ENCODE results near the gene TRIM63. TPM values are rescaled to one million over a fixed set of nuclear protein-coding genes. Genes with fewer than 3 reads are reported as not detected.

The TRIM63 gene
- total and polyA plus RNA-seq, 9 of the 15 experiments (the other 6 are each of a cell fraction or from before 2014, with no cell fraction given), result 0.08 to 0.57 (median 0.36) TPM

DNA sequence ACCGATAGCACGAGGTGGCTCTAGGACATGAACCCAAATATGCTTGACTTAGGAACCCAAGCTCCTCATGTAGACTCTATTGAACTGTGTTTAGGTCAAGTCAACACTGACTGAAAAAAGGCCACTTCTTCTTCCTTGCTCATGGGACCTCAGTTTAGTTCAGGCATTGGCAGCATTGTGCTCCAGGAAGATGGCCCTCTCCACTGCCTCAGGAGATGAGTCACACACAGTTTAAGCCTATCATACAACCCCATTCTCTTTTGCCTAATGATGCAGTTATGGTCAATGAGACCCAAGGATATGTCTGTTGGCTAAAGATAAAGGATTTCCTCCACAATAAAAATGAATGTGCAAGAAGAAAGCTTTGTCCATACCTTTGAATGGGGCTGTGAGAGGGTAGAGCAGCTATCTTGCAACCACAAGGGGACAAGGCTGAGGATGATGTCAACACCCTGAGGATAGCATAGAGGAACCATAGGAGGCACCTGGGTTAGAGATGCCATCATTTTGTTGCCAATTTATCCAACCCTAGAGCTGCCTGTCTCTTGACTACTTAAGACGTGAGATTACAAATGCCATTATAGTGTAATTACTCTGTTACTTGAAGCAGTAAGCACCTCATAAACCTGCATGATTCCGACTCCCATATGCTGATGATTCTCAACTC is 3.0 kb upstream of the TRIM63 start (continued):
- no peak for TF ChIP-seq ESRRB (CRISPR knock-in tag; IDR thresholded peaks at IDR 0.05; ENCODE audit: borderline replicate concordance)
- TF ChIP-seq PHTF2 (CRISPR knock-in tag; IDR thresholded peaks at IDR 0.05), result no peak
- TF ChIP-seq NR3C1 (CRISPR knock-in tag; IDR thresholded peaks at IDR 0.05), result no peak
- TF ChIP-seq, protein P1, sequence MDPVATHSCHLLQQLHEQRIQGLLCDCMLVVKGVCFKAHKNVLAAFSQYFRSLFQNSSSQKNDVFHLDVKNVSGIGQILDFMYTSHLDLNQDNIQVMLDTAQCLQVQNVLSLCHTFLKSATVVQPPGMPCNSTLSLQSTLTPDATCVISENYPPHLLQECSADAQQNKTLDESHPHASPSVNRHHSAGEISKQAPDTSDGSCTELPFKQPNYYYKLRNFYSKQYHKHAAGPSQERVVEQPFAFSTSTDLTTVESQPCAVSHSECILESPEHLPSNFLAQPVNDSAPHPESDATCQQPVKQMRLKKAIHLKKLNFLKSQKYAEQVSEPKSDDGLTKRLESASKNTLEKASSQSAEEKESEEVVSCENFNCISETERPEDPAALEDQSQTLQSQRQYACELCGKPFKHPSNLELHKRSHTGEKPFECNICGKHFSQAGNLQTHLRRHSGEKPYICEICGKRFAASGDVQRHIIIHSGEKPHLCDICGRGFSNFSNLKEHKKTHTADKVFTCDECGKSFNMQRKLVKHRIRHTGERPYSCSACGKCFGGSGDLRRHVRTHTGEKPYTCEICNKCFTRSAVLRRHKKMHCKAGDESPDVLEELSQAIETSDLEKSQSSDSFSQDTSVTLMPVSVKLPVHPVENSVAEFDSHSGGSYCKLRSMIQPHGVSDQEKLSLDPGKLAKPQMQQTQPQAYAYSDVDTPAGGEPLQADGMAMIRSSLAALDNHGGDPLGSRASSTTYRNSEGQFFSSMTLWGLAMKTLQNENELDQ (CRISPR knock-in tag; IDR thresholded peaks at IDR 0.05; ENCODE audit: borderline replicate concordance), result no peak
- peak; percentile 59; the same call in 1 of the 2 replicates for TF ChIP-seq NFATC3 (IDR thresholded peaks at IDR 0.05)
- no peak for TF ChIP-seq ZNF354B (CRISPR knock-in tag; IDR thresholded peaks at IDR 0.05)
- TF ChIP-seq, protein P2, sequence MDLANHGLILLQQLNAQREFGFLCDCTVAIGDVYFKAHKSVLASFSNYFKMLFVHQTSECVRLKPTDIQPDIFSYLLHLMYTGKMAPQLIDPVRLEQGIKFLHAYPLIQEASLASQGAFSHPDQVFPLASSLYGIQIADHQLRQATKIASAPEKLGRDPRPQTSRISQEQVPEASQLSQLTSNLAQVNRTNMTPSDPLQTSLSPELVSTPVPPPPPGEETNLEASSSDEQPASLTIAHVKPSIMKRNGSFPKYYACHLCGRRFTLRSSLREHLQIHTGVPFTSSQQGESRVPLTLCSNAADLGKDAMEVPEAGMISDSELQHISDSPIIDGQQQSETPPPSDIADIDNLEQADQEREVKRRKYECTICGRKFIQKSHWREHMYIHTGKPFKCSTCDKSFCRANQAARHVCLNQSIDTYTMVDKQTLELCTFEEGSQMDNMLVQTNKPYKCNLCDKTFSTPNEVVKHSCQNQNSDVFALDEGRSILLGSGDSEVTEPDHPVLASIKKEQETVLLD (IDR thresholded peaks at IDR 0.05), result peak; percentile 69
- TF ChIP-seq EGR1 (conservative IDR thresholded peaks at IDR 0.05), result no peak
- no peak for TF ChIP-seq SNIP1 (IDR thresholded peaks at IDR 0.05; ENCODE audit: low read depth)
- peak; percentile 31 for TF ChIP-seq DACH1 (IDR thresholded peaks at IDR 0.05; ENCODE audit: partially characterized antibody)
- TF ChIP-seq MTA1 (IDR thresholded peaks at IDR 0.05; ENCODE audit: borderline replicate concordance), result peak; percentile 81; the same call in 1 of the 2 replicates
- TF ChIP-seq, protein P3, sequence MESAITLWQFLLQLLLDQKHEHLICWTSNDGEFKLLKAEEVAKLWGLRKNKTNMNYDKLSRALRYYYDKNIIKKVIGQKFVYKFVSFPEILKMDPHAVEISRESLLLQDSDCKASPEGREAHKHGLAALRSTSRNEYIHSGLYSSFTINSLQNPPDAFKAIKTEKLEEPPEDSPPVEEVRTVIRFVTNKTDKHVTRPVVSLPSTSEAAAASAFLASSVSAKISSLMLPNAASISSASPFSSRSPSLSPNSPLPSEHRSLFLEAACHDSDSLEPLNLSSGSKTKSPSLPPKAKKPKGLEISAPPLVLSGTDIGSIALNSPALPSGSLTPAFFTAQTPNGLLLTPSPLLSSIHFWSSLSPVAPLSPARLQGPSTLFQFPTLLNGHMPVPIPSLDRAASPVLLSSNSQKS (CRISPR knock-in tag; IDR thresholded peaks at IDR 0.05), result no peak
- TF ChIP-seq, protein P4, sequence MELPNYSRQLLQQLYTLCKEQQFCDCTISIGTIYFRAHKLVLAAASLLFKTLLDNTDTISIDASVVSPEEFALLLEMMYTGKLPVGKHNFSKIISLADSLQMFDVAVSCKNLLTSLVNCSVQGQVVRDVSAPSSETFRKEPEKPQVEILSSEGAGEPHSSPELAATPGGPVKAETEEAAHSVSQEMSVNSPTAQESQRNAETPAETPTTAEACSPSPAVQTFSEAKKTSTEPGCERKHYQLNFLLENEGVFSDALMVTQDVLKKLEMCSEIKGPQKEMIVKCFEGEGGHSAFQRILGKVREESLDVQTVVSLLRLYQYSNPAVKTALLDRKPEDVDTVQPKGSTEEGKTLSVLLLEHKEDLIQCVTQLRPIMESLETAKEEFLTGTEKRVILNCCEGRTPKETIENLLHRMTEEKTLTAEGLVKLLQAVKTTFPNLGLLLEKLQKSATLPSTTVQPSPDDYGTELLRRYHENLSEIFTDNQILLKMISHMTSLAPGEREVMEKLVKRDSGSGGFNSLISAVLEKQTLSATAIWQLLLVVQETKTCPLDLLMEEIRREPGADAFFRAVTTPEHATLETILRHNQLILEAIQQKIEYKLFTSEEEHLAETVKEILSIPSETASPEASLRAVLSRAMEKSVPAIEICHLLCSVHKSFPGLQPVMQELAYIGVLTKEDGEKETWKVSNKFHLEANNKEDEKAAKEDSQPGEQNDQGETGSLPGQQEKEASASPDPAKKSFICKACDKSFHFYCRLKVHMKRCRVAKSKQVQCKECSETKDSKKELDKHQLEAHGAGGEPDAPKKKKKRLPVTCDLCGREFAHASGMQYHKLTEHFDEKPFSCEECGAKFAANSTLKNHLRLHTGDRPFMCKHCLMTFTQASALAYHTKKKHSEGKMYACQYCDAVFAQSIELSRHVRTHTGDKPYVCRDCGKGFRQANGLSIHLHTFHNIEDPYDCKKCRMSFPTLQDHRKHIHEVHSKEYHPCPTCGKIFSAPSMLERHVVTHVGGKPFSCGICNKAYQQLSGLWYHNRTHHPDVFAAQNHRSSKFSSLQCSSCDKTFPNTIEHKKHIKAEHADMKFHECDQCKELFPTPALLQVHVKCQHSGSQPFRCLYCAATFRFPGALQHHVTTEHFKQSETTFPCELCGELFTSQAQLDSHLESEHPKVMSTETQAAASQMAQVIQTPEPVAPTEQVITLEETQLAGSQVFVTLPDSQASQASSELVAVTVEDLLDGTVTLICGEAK (IDR thresholded peaks at IDR 0.05), result peak; percentile 13; the same call in 1 of the 2 replicates
- TF ChIP-seq, protein P4 (CRISPR knock-in tag; IDR thresholded peaks at IDR 0.05), result no peak
- TF ChIP-seq SRSF3 (IDR thresholded peaks at IDR 0.05; ENCODE audit: insufficient read depth, low read length), result no peak
